CD8-positive, alpha-beta memory T cell (primary cell): ENCODE results near the gene TSTD2. TPM values are rescaled to one million over a fixed set of nuclear protein-coding genes. Genes with fewer than 3 reads are reported as not detected.
"Not testable (repeated sequence)": the region's sequence is repeated elsewhere in the genome, so short reads cannot be mapped to it uniquely, and the experiment has no call there.

ENCODE experiments used
- CTCF ChIA-PET: fragments of 350-600 bp; sonication (Branson Sonifier 250); formaldehyde crosslinking; loops from one replicate; lab custom pipeline; 2021; ENCODE audit warnings: antibody characterized with exemption; lab: Charles Lee
- POLR2A ChIA-PET: fragments of 350-600 bp; sonication (Branson Sonifier 250); formaldehyde crosslinking; loops from one replicate; lab custom pipeline; 2021; ENCODE audit warnings: antibody characterized with exemption; lab: Charles Lee
- DNase-seq, 5 donors: peaks; one replicate each; pipeline versions ENCODE4 v3.0.0 to v3.0.0-alpha.2; 2020 to 2022; ENCODE audit warnings: mixed read lengths in 1 of 5
- H3K27ac ChIP-seq: one replicate; pipeline ENCODE4 v1.7.0; 2013; ENCODE audit warnings: low read depth, mild to moderate bottlenecking, low read length, moderate library complexity
- H3K27me3 ChIP-seq: 2 replicates; pipeline ENCODE4 v1.7.0; 2013; ENCODE audit warnings: low read length, mild to moderate bottlenecking; ENCODE audit not compliant: insufficient read depth, poor library complexity, severe bottlenecking
- H3K36me3 ChIP-seq: 2 replicates; pipeline ENCODE4 v1.7.0; 2013; ENCODE audit warnings: mild to moderate bottlenecking, low read length, moderate library complexity; ENCODE audit not compliant: insufficient read depth
- H3K4me1 ChIP-seq: 2 replicates; pipeline ENCODE4 v1.7.0; 2013; ENCODE audit warnings: mild to moderate bottlenecking, low read length, moderate library complexity; ENCODE audit not compliant: insufficient read depth
- H3K4me3 ChIP-seq: 2 replicates; pipeline ENCODE4 v1.7.0; 2013; ENCODE audit warnings: mild to moderate bottlenecking, low read length
- H3K9me3 ChIP-seq: 2 replicates; pipeline ENCODE4 v1.7.0; 2013; ENCODE audit warnings: mild to moderate bottlenecking, low read length
- H3K27ac Mint-ChIP-seq, 8 donors: one replicate each; pipeline ENCODE4 v1.8.0; 2020 to 2021; ENCODE audit warnings: mixed read lengths in 8 of 8, mild to moderate bottlenecking in 6 of 8, inconsistent platforms in 3 of 8, moderate library complexity in 3 of 8
- H3K27me3 Mint-ChIP-seq, 2 donors: one replicate each; pipeline ENCODE4 v1.8.0; 2020 to 2021; ENCODE audit warnings: mixed read lengths in 2 of 2, mild to moderate bottlenecking in 1 of 2, moderate library complexity in 1 of 2
- H3K36me3 Mint-ChIP-seq, 3 donors: one replicate each; pipeline ENCODE4 v1.8.0; 2020 to 2021; ENCODE audit warnings: mixed read lengths in 3 of 3, inconsistent platforms in 1 of 3, mild to moderate bottlenecking in 1 of 3
- H3K4me1 Mint-ChIP-seq, 3 donors: one replicate each; pipeline ENCODE4 v1.8.0; 2020 to 2021; ENCODE audit warnings: mixed read lengths in 3 of 3, inconsistent platforms in 1 of 3, mild to moderate bottlenecking in 1 of 3
- H3K4me3 Mint-ChIP-seq, 7 donors: one replicate each; pipeline ENCODE4 v1.8.0; 2020 to 2021; ENCODE audit warnings: mixed read lengths in 7 of 7, mild to moderate bottlenecking in 6 of 7, moderate library complexity in 4 of 7, inconsistent platforms in 2 of 7
- H3K9me3 Mint-ChIP-seq, 5 donors: one replicate each; pipeline ENCODE4 v1.8.0; 2020 to 2022; ENCODE audit warnings: mixed read lengths in 5 of 5, mild to moderate bottlenecking in 3 of 5, moderate library complexity in 2 of 5, inconsistent platforms in 1 of 5
- polyA plus RNA-seq: library from polyadenylated mRNA; unstranded; fragments of 300-500 nt; fragmentation: Illumina TruSeq; gene quantifications from one replicate; pipeline ENCODE4 v1.2.3, GENCODE V29; 2021
- total RNA-seq, 2 experiments: library from RNA; stranded (reverse); gene quantifications; one replicate each; pipeline ENCODE4 v1.2.3, GENCODE V29; 2021

The TSTD2 gene
- total and polyA plus RNA-seq, 3 experiments from 2014 or later, result 5.7 to 14.7 (median 13.8) TPM

DNA sequence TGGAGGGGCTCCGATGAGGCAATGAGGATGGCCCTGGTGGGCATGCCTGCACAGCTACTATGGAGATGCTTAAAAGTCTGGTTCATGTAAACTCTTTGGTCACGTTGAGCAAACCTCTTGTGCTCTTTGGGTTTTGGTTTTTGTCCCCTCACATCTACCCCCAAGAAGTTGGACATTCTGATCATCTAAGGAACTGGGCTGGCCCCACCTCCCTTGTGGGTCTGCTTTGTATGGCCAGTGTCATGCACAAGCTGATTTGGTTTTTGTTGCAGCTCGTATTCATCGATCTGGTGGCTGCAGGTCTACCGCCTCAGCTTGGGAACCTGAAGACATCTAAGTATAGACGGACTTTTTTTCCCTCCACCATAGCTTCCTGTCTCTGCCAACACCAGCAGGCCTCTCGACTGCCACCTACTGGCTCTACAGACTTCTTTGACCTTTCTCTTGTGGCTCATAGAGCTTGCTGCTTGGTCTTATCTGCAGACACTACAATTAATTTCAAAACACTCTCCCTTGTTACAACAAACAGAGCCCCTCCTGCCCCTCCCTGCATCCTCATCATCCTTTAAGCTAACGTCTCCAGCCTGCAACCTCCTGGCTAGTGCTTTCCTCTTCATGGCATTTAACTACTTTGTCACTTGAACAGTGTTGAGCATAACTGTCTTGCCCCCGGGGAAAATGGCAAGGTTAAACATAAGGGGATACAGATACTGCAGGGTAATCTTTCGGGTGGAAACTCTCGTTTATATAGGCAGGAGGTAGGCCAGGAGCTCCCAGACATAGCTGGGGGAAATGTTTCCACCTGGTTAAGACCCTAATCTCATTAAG, 34.5 kb downstream of the TSTD2 start:
- no peaks in the 10 kb centered on the region for H3K9me3 Mint-ChIP-seq
- Histone ChIP-seq H3K36me3 (peaks cover 18% of the 10 kb centered on the region), H3K27ac (no peak overlapping the region), H3K4me3 (no peak overlapping the region), H3K27me3 (no peaks in the 10 kb centered on the region), H3K4me1 (no peaks in the 10 kb centered on the region), H3K9me3 (no peaks in the 10 kb centered on the region)
- H3K36me3 Mint-ChIP-seq, result peaks cover 0 to 38% (median 17%) of the 10 kb centered on the region in 3 donors
- no peaks in the 10 kb centered on the region for H3K27me3 Mint-ChIP-seq
- CTCF ChIA-PET, result interaction anchor here (0.5 to 3.9 kb wide), 39 partner anchors 8 to 1008 kb away, joined by 3 to 50 read pairs (median 4); partner anchors contain the start of genes NCBP1, TDRD7, TSTD2 and ZNF782
- peaks cover 7 to 9% (median 7%) of the 10 kb centered on the region in 3 donors for H3K4me1 Mint-ChIP-seq
- POLR2A ChIA-PET, result interaction anchor here (0.6 to 1.1 kb wide), 2 partner anchors 35 to 186 kb away, joined by 3 to 4 read pairs; partner anchors contain the start of genes NCBP1 and TSTD2
- H3K4me3 Mint-ChIP-seq, result peak overlapping the region in 6 of 7 donors; percentile 49 to 79 (median 62)
- DNase-seq, result peak; percentile 44 to 75 (median 61)
- peak overlapping the region in 6 of 8 donors; percentile 10 to 72 (median 38) for H3K27ac Mint-ChIP-seq

DNA sequence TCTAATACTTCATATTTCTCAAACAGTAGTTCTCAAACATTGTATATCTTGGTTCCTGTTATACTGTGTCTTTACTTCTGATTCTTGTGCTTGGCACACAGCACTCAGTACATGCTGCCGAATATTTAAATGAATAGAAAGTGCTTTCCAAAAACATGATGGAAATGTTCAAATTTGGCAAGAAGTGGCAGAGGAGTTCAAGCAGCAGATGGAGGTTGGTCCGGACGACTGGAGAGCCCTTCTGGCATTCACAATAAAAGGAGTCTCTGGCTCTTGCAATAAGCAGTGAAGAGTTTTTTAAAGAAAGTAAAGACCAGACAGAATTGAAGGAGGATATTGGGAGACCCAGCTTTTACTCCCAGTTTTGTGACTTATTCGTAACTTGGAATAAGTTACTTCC, 36.3 kb downstream of the TSTD2 start:
- Histone ChIP-seq H3K4me3 (no peak overlapping the region), H3K27ac (no peak overlapping the region), H3K4me1 (no peaks in the 10 kb centered on the region), H3K36me3 (peaks cover 13% of the 10 kb centered on the region), H3K9me3 (no peaks in the 10 kb centered on the region), H3K27me3 (no peaks in the 10 kb centered on the region)
- POLR2A ChIA-PET, result no interaction called here
- peaks cover 7 to 9% (median 7%) of the 10 kb centered on the region in 3 donors for H3K4me1 Mint-ChIP-seq
- peak overlapping the region in 1 of 8 donors; percentile 54 for H3K27ac Mint-ChIP-seq
- H3K27me3 Mint-ChIP-seq, result no peaks in the 10 kb centered on the region
- H3K9me3 Mint-ChIP-seq, result no peaks in the 10 kb centered on the region
- no peak for DNase-seq
- H3K36me3 Mint-ChIP-seq, result peaks cover 0 to 24% (median 10%) of the 10 kb centered on the region in 3 donors
- CTCF ChIA-PET, result interaction anchor here (2.4 to 3.9 kb wide), 2 partner anchors 13 to 127 kb away, joined by 33 to 48 read pairs; no protein-coding TSS in a partner anchor
- H3K4me3 Mint-ChIP-seq, result no peak overlapping the region

GRCh38 chr9:97594381-97594921, 38.7 kb downstream of the TSTD2 start:
- no peaks in the 10 kb centered on the region for H3K9me3 Mint-ChIP-seq
- Histone ChIP-seq H3K27ac (no peak overlapping the region), H3K4me1 (no peaks in the 10 kb centered on the region), H3K27me3 (no peaks in the 10 kb centered on the region), H3K4me3 (no peak overlapping the region), H3K36me3 (no peaks in the 10 kb centered on the region), H3K9me3 (no peaks in the 10 kb centered on the region)
- H3K4me1 Mint-ChIP-seq, result peaks cover 7 to 9% (median 7%) of the 10 kb centered on the region in 3 donors
- peaks cover 0 to 5% (median 0%) of the 10 kb centered on the region in 3 donors for H3K36me3 Mint-ChIP-seq
- ChIA-PET CTCF (interaction anchor here (1.8 kb wide), 1 partner anchor 126 kb away, joined by 5 read pairs; no protein-coding TSS in a partner anchor), POLR2A (no interaction called here)
- H3K27me3 Mint-ChIP-seq, result peaks cover 0 to 3% of the 10 kb centered on the region in 2 donors
- H3K4me3 Mint-ChIP-seq, result no peak overlapping the region
- H3K27ac Mint-ChIP-seq, result no peak overlapping the region
- no peak for DNase-seq

DNA sequence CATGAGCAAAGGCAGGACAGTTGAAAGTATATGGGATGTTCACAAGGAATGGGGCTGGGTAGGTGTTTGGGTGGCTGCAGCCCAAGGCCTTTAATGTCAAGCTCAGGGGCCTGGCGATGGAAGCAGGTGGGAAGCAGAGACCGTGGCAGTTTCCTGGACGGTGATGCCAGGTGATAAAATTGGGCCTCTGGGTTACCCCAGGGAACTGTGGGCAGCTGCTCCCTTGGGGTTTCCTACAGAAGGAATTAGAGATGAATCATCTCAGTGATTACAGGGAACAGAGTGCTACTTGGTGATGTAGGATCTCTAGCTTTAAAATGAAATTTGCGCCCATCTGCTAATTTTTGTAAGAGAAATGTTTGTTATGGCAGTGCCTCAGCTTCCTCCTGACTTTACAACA, 39.2 kb downstream of the TSTD2 start:
- no peak overlapping the region for H3K4me3 Mint-ChIP-seq
- Histone ChIP-seq H3K27ac (no peak overlapping the region), H3K9me3 (no peaks in the 10 kb centered on the region), H3K36me3 (no peaks in the 10 kb centered on the region), H3K4me1 (no peaks in the 10 kb centered on the region), H3K27me3 (no peaks in the 10 kb centered on the region), H3K4me3 (no peak overlapping the region)
- POLR2A ChIA-PET, result no interaction called here
- H3K36me3 Mint-ChIP-seq, result peaks cover 0 to 5% (median 0%) of the 10 kb centered on the region in 3 donors
- H3K27ac Mint-ChIP-seq, result no peak overlapping the region
- CTCF ChIA-PET, result interaction anchor here (1.8 kb wide), 1 partner anchor 125 kb away, joined by 5 read pairs; no protein-coding TSS in a partner anchor
- H3K9me3 Mint-ChIP-seq, result no peaks in the 10 kb centered on the region
- no peak for DNase-seq
- peaks cover 7 to 8% (median 7%) of the 10 kb centered on the region in 3 donors for H3K4me1 Mint-ChIP-seq
- H3K27me3 Mint-ChIP-seq, result peaks cover 0 to 3% of the 10 kb centered on the region in 2 donors

DNA sequence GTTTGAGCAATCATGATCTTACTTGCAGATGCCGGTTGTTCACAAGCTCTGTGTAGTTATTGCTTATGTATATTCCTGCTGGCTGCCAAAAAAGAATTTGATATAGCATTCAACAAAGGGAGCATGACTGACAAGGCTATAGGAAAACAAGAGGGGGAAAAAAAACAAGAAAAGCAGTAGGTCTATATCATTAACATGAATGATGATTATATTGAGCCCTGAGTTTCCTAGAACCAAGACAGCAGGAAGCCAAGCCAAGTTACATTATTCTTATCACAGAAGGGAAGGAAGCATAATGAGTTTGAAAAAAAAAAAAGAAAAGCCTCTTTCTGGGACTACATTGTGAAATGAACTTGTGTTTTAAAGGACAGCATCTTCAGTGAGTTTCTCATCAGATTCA, 41.0 kb downstream of the TSTD2 start:
- H3K4me1 ChIP-seq, result no peaks in the 10 kb centered on the region
- H3K27me3 ChIP-seq, result no peaks in the 10 kb centered on the region
- no peaks in the 10 kb centered on the region for H3K36me3 ChIP-seq
- Mint-ChIP-seq H3K4me3 (no peak overlapping the region), H3K27me3 (peaks cover 0 to 11% of the 10 kb centered on the region in 2 donors), H3K36me3 (peaks cover 0 to 9% (median 5%) of the 10 kb centered on the region in 3 donors), H3K27ac (no peak overlapping the region), H3K4me1 (no peaks in the 10 kb centered on the region), H3K9me3 (peaks cover under 1 to 6% (median 6%) of the 10 kb centered on the region in 5 donors)
- no peaks in the 10 kb centered on the region for H3K9me3 ChIP-seq
- POLR2A ChIA-PET, result no interaction called here
- H3K4me3 ChIP-seq, result no peak overlapping the region
- no peak overlapping the region for H3K27ac ChIP-seq
- DNase-seq, result no peak
- CTCF ChIA-PET, result no interaction called here

DNA sequence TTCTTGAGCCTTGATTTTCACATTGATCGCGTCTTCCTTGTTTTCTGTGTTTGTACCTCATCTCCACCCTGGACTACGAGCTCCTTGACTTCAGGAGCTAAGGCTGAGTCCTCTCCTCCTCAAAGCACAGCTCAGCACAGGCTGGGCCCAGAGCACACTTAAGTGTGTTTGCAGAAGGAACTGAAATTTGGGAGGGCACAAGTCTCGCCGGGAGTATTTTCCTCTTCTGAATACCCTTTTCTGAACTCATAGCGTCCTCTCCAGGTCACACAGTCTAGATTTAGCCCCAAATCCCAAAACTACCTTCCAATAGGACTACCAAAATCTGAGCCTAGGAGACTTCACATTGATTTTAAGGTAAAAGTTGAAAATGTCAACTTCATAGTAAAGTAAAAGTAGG, 41.6 kb downstream of the TSTD2 start:
- CTCF ChIA-PET, result no interaction called here
- H3K27me3 Mint-ChIP-seq, result peaks cover 0 to 14% of the 10 kb centered on the region in 2 donors
- peaks cover 3 to 10% (median 7%) of the 10 kb centered on the region in 5 donors for H3K9me3 Mint-ChIP-seq

GRCh38 chr9:97586909-97587308, 46.3 kb downstream of the TSTD2 start:
- Mint-ChIP-seq H3K36me3 (peaks cover 2 to 13% (median 3%) of the 10 kb centered on the region in 3 donors), H3K9me3 (peaks cover 6 to 14% (median 7%) of the 10 kb centered on the region in 5 donors), H3K27me3 (peaks cover 0 to 14% of the 10 kb centered on the region in 2 donors)
- POLR2A ChIA-PET, H3K27ac ChIP-seq, H3K27ac Mint-ChIP-seq, DNase-seq, H3K27me3 ChIP-seq, H3K36me3 ChIP-seq, H3K4me3 Mint-ChIP-seq, H3K4me3 ChIP-seq, H3K9me3 ChIP-seq, H3K4me1 ChIP-seq, H3K4me1 Mint-ChIP-seq: not testable (repeated sequence)
- CTCF ChIA-PET, result interaction anchor here (1.1 kb wide), 1 partner anchor 12 kb away, joined by 4 read pairs; no protein-coding TSS in a partner anchor

More for the DNA sequence above, 41.6 kb downstream of the TSTD2 start:
- Mint-ChIP-seq H3K36me3 (peaks cover 2 to 13% (median 5%) of the 10 kb centered on the region in 3 donors), H3K4me1 (no peaks in the 10 kb centered on the region), H3K4me3 (no peak overlapping the region), H3K27ac (no peak overlapping the region)
- no peak overlapping the region for H3K27ac ChIP-seq
- no peaks in the 10 kb centered on the region for H3K4me1 ChIP-seq
- H3K36me3 ChIP-seq, result no peaks in the 10 kb centered on the region
- no peak overlapping the region for H3K4me3 ChIP-seq
- POLR2A ChIA-PET, result no interaction called here
- H3K9me3 ChIP-seq, result no peaks in the 10 kb centered on the region
- H3K27me3 ChIP-seq, result no peaks in the 10 kb centered on the region
- no peak for DNase-seq
